ENCODE data around the gene KIF25.

Gene KIF25

DNA sequence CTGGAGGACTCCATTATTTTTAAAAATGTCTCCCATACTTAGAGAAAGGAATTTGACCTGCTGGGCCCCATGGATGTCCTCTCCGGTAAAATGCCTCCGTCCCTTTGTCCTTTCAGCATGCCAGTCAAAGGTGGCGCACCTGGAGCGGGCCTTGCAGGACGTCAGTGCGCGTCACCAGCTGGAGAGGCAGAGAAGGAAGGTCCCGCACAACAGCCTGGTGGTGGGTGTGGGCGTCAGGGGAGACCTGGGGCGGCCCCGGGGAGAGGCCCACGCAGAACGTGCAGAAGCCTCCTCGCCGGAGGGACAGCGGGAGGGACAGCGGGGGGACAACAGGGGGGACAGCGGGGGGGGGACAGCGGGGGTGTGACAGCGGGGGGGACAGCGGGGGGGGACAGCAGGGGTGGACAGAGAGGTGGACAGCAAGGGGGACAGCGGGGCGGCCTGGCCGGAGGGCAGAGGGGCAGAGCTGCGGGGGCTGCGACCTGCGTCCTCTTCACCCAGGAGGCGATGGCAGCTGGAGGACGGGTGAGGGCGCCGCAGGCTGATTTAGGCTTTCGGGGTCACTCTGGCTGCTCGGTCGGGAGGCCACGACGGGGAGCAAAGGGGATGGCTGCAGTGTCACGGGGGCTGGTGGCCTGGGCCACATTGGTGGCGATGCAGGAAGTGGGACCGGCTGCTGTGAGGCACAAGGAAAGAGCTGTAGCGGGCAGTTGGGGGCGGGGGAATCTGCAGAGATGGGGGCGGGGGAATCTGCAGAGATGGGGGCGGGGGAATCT lies 859 bp upstream of the KIF25 start (continued):
- TF ChIP-seq PATZ1 (CRISPR knock-in tag; IDR thresholded peaks at IDR 0.05; ENCODE audit: borderline replicate concordance): no peak
- TF ChIP-seq ZNF8 (CRISPR knock-in tag; IDR thresholded peaks at IDR 0.05): no peak
- no peak for TF ChIP-seq PPARA (CRISPR knock-in tag; IDR thresholded peaks at IDR 0.05; ENCODE audit: borderline replicate concordance)
- no peak for TF ChIP-seq ISL1 (CRISPR knock-in tag; IDR thresholded peaks at IDR 0.05)

DNA sequence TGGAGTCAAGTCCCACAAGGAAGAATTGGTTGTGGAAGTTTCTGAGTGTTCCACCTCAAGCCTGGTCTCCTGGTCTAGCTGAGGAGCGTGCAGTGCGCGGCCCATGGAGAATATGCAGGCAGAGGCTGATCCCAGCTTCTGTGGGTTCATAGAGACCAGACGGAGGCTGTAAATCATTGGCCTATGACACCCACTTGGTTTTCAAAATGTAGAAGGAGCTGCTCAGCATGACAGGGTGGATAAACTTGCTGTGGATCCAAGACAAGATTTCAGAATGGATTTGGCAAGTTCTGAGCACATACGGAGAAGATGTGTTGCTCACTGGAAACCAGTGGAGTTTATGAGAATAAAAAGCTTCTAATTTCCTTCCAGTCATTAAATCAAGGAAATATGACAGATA lies 744 bp downstream of the KIF25 start:
- TF ChIP-seq, protein P1, sequence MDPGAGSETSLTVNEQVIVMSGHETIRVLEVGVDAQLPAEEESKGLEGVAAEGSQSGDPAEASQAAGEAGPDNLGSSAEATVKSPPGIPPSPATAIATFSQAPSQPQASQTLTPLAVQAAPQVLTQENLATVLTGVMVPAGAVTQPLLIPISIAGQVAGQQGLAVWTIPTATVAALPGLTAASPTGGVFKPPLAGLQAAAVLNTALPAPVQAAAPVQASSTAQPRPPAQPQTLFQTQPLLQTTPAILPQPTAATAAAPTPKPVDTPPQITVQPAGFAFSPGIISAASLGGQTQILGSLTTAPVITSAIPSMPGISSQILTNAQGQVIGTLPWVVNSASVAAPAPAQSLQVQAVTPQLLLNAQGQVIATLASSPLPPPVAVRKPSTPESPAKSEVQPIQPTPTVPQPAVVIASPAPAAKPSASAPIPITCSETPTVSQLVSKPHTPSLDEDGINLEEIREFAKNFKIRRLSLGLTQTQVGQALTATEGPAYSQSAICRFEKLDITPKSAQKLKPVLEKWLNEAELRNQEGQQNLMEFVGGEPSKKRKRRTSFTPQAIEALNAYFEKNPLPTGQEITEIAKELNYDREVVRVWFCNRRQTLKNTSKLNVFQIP (CRISPR knock-in tag; IDR thresholded peaks at IDR 0.05; ENCODE audit: borderline replicate concordance, low read depth): no peak
- TF ChIP-seq ZNF70 (CRISPR knock-in tag; IDR thresholded peaks at IDR 0.05): no peak
- TF ChIP-seq ZNF565 (CRISPR knock-in tag; conservative IDR thresholded peaks at IDR 0.05; ENCODE audit: low read depth): no peak
- TF ChIP-seq OSR1 (CRISPR knock-in tag; IDR thresholded peaks at IDR 0.05): no peak
- TF ChIP-seq SNAI2 (CRISPR knock-in tag; IDR thresholded peaks at IDR 0.05): no peak
- TF ChIP-seq TOX (CRISPR knock-in tag; IDR thresholded peaks at IDR 0.05; ENCODE audit: borderline replicate concordance): no peak
- no peak for TF ChIP-seq ZC3H10 (CRISPR knock-in tag; IDR thresholded peaks at IDR 0.05)
- no peak for TF ChIP-seq ISL1 (CRISPR knock-in tag; IDR thresholded peaks at IDR 0.05)
- no peak for TF ChIP-seq RARB (CRISPR knock-in tag; IDR thresholded peaks at IDR 0.05)
- no peak for TF ChIP-seq PATZ1 (CRISPR knock-in tag; IDR thresholded peaks at IDR 0.05; ENCODE audit: borderline replicate concordance)
- TF ChIP-seq, protein P2, sequence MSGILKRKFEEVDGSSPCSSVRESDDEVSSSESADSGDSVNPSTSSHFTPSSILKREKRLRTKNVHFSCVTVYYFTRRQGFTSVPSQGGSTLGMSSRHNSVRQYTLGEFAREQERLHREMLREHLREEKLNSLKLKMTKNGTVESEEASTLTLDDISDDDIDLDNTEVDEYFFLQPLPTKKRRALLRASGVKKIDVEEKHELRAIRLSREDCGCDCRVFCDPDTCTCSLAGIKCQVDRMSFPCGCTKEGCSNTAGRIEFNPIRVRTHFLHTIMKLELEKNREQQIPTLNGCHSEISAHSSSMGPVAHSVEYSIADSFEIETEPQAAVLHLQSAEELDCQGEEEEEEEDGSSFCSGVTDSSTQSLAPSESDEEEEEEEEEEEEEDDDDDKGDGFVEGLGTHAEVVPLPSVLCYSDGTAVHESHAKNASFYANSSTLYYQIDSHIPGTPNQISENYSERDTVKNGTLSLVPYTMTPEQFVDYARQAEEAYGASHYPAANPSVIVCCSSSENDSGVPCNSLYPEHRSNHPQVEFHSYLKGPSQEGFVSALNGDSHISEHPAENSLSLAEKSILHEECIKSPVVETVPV (CRISPR knock-in tag; IDR thresholded peaks at IDR 0.05): no peak
- no peak for TF ChIP-seq BACH2 (CRISPR knock-in tag; IDR thresholded peaks at IDR 0.05; ENCODE audit: borderline replicate concordance)
- TF ChIP-seq GLIS3 (CRISPR knock-in tag; IDR thresholded peaks at IDR 0.05): no peak
- TF ChIP-seq PPARA (CRISPR knock-in tag; IDR thresholded peaks at IDR 0.05; ENCODE audit: borderline replicate concordance): no peak
- no peak for TF ChIP-seq TCF4 (CRISPR knock-in tag; IDR thresholded peaks at IDR 0.05; ENCODE audit: borderline replicate concordance)
- TF ChIP-seq ZNF8 (CRISPR knock-in tag; IDR thresholded peaks at IDR 0.05): no peak
- TF ChIP-seq CSDC2 (CRISPR knock-in tag; IDR thresholded peaks at IDR 0.05): no peak
- TF ChIP-seq, protein P3, sequence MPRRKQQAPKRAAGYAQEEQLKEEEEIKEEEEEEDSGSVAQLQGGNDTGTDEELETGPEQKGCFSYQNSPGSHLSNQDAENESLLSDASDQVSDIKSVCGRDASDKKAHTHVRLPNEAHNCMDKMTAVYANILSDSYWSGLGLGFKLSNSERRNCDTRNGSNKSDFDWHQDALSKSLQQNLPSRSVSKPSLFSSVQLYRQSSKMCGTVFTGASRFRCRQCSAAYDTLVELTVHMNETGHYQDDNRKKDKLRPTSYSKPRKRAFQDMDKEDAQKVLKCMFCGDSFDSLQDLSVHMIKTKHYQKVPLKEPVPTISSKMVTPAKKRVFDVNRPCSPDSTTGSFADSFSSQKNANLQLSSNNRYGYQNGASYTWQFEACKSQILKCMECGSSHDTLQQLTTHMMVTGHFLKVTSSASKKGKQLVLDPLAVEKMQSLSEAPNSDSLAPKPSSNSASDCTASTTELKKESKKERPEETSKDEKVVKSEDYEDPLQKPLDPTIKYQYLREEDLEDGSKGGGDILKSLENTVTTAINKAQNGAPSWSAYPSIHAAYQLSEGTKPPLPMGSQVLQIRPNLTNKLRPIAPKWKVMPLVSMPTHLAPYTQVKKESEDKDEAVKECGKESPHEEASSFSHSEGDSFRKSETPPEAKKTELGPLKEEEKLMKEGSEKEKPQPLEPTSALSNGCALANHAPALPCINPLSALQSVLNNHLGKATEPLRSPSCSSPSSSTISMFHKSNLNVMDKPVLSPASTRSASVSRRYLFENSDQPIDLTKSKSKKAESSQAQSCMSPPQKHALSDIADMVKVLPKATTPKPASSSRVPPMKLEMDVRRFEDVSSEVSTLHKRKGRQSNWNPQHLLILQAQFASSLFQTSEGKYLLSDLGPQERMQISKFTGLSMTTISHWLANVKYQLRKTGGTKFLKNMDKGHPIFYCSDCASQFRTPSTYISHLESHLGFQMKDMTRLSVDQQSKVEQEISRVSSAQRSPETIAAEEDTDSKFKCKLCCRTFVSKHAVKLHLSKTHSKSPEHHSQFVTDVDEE (CRISPR knock-in tag; IDR thresholded peaks at IDR 0.05): no peak
- ATAC-seq: no peak
